ENCODE results near the gene UQCRH. TPM values are rescaled to one million over a fixed set of nuclear protein-coding genes. Genes with fewer than 3 reads are reported as not detected.

Gene UQCRH
- total RNA-seq, 2 experiments from 2014 or later: 101 to 103 TPM

- DNase-seq (no peak), ATAC-seq (ENCODE audit: poor library complexity) (no peak)
- H3K4me3 Mint-ChIP-seq: no peak overlapping the region
- H3K4me3 ChIP-seq (ENCODE audit: low read length): no peak overlapping the region
- no peaks in the 10 kb centered on the region for H3K9me3 Mint-ChIP-seq
- CTCF ChIA-PET: no interaction called here
- no peaks in the 10 kb centered on the region for H3K27me3 Mint-ChIP-seq
- intact Hi-C loops (cut with DNase I, micrococcal nuclease): no loop called here
- no peaks in the 10 kb centered on the region for H3K4me1 ChIP-seq (ENCODE audit: insufficient read depth, low read length)
- POLR2A ChIA-PET: no interaction called here
- H3K36me3 Mint-ChIP-seq (ENCODE audit: low read depth): no peaks in the 10 kb centered on the region
- H3K27ac Mint-ChIP-seq: no peak overlapping the region
- H3K27ac ChIP-seq (ENCODE audit: low read depth in 1 of 2, low read length in 2 of 2): no peak overlapping the region
- H3K4me1 Mint-ChIP-seq (ENCODE audit: low read depth): no peaks in the 10 kb centered on the region
- no peaks in the 10 kb centered on the region for H3K36me3 ChIP-seq (ENCODE audit: insufficient read depth, low read length)
- no peaks in the 10 kb centered on the region for H3K27me3 ChIP-seq (ENCODE audit: control insufficient read depth in 1 of 2, insufficient read depth in 2 of 2, low read length in 2 of 2)
- no peaks in the 10 kb centered on the region for H3K9me3 ChIP-seq (ENCODE audit: control insufficient read depth in 1 of 2, insufficient read depth in 1 of 2, low read length in 2 of 2)
- TF ChIP-seq, protein P1, sequence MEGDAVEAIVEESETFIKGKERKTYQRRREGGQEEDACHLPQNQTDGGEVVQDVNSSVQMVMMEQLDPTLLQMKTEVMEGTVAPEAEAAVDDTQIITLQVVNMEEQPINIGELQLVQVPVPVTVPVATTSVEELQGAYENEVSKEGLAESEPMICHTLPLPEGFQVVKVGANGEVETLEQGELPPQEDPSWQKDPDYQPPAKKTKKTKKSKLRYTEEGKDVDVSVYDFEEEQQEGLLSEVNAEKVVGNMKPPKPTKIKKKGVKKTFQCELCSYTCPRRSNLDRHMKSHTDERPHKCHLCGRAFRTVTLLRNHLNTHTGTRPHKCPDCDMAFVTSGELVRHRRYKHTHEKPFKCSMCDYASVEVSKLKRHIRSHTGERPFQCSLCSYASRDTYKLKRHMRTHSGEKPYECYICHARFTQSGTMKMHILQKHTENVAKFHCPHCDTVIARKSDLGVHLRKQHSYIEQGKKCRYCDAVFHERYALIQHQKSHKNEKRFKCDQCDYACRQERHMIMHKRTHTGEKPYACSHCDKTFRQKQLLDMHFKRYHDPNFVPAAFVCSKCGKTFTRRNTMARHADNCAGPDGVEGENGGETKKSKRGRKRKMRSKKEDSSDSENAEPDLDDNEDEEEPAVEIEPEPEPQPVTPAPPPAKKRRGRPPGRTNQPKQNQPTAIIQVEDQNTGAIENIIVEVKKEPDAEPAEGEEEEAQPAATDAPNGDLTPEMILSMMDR (IDR thresholded peaks at IDR 0.05): no peak
Observed at GRCh38 chr1:46262508-46262907, 41.0 kb upstream of the UQCRH start.

- ChIA-PET POLR2A (no interaction called here), CTCF (no interaction called here)
- DNase-seq: no peak
- H3K27me3 Mint-ChIP-seq: no peaks in the 10 kb centered on the region
- Histone ChIP-seq H3K4me3 (ENCODE audit: low read length) (no peak overlapping the region), H3K36me3 (ENCODE audit: insufficient read depth, low read length) (no peaks in the 10 kb centered on the region), H3K27me3 (ENCODE audit: control insufficient read depth in 1 of 2, insufficient read depth in 2 of 2, low read length in 2 of 2) (no peaks in the 10 kb centered on the region), H3K27ac (ENCODE audit: low read depth in 1 of 2, low read length in 2 of 2) (no peak overlapping the region), H3K9me3 (ENCODE audit: control insufficient read depth in 1 of 2, insufficient read depth in 1 of 2, low read length in 2 of 2) (no peaks in the 10 kb centered on the region), H3K4me1 (ENCODE audit: insufficient read depth, low read length) (no peaks in the 10 kb centered on the region)
- H3K9me3 Mint-ChIP-seq: no peaks in the 10 kb centered on the region
- H3K36me3 Mint-ChIP-seq (ENCODE audit: low read depth): no peaks in the 10 kb centered on the region
- H3K27ac Mint-ChIP-seq: no peak overlapping the region
- ATAC-seq (ENCODE audit: poor library complexity): no peak
- intact Hi-C loops (cut with DNase I, micrococcal nuclease): no loop called here
- H3K4me1 Mint-ChIP-seq (ENCODE audit: low read depth): no peaks in the 10 kb centered on the region
- TF ChIP-seq, protein P1 (IDR thresholded peaks at IDR 0.05): no peak
- H3K4me3 Mint-ChIP-seq: no peak overlapping the region
Observed at GRCh38 chr1:46263146-46263545, 40.4 kb upstream of the UQCRH start.

DNA sequence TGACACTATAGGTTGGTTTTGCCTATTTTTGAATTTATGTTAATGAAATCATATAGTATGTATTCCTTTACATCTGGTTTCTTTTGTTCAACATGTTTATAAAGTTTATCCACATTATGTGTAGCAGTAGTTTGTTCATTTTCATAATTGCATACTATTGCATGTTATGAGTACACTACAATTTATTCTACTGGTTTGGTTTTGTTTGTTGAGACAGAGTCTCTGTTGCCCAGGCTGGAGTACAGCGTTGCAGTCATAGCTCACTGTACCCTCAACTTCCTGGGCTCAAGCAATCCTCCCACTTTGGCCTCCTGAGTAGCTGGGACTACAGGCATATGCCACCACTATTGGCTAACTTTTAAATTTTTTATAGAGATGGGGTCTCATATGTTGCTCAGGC, 34.9 kb upstream of the UQCRH start:
- Histone ChIP-seq H3K4me1 (ENCODE audit: insufficient read depth, low read length) (no peaks in the 10 kb centered on the region), H3K36me3 (ENCODE audit: insufficient read depth, low read length) (no peaks in the 10 kb centered on the region), H3K9me3 (ENCODE audit: control insufficient read depth in 1 of 2, insufficient read depth in 1 of 2, low read length in 2 of 2) (no peaks in the 10 kb centered on the region), H3K4me3 (ENCODE audit: low read length) (no peak overlapping the region), H3K27me3 (ENCODE audit: control insufficient read depth in 1 of 2, insufficient read depth in 2 of 2, low read length in 2 of 2) (no peaks in the 10 kb centered on the region), H3K27ac (ENCODE audit: low read depth in 1 of 2, low read length in 2 of 2) (no peak overlapping the region)
- Mint-ChIP-seq H3K36me3 (ENCODE audit: low read depth) (no peaks in the 10 kb centered on the region), H3K4me3 (no peak overlapping the region), H3K27me3 (no peaks in the 10 kb centered on the region), H3K9me3 (no peaks in the 10 kb centered on the region), H3K4me1 (ENCODE audit: low read depth) (no peaks in the 10 kb centered on the region), H3K27ac (no peak overlapping the region)
- DNase-seq (no peak), ATAC-seq (ENCODE audit: poor library complexity) (no peak)
- CTCF ChIA-PET: no interaction called here
- intact Hi-C loops (cut with DNase I, micrococcal nuclease): no loop called here
- POLR2A ChIA-PET: no interaction called here
- TF ChIP-seq, protein P1 (IDR thresholded peaks at IDR 0.05): no peak

All from CD4-positive, alpha-beta T cell (primary cell).